GM06990 (cell line): ENCODE results near the gene KRT25.

Experiments used
- DNase-seq: peaks from one replicate; pipeline ENCODE4 v3.0.0-alpha.2; 2011; ENCODE audit not compliant: insufficient read length; ENCODE audit errors: extremely low read depth
- H3K27me3 ChIP-seq: replicated peaks from 2 replicates; pipeline ENCODE4 v1.6.0; 2011; ENCODE audit warnings: low read length; ENCODE audit not compliant: control insufficient read depth, insufficient read depth
- H3K36me3 ChIP-seq: 2 replicates; pipeline ENCODE4 v1.5.1; 2011; ENCODE audit warnings: low read length; ENCODE audit not compliant: control insufficient read depth, insufficient read depth
- H3K4me3 ChIP-seq: replicated peaks from 2 replicates; pipeline ENCODE4 v1.5.1; 2011; ENCODE audit warnings: low read depth, mild to moderate bottlenecking, control low read depth, low read length
- CTCF ChIP-seq: IDR thresholded peaks from 2 replicates; pipeline ENCODE4 v1.5.1; 2011; ENCODE audit warnings: low read length, control low read depth, mild to moderate bottlenecking, inconsistent platforms; ENCODE audit not compliant: insufficient read depth, poor library complexity, severe bottlenecking

Gene KRT25

GRCh38 chr17:40775945-40776344 is 20.8 kb upstream of the KRT25 start:
- Histone ChIP-seq H3K4me3 (no peak overlapping the region), H3K36me3 (no peaks in the 10 kb centered on the region), H3K27me3 (no peaks in the 10 kb centered on the region)
- DNase-seq, result no peak
- TF ChIP-seq CTCF, result no peak

GRCh38 chr17:40772101-40772500 is 17.0 kb upstream of the KRT25 start, which contains the start of gene KRT26:
Gene KRT26 (minus strand): TSS chr17:40772201. CDS start chr17:40772113, 88 bp downstream.
- H3K27me3 ChIP-seq, result no peaks in the 10 kb centered on the region; the same call in 1 of the 2 replicates
- H3K36me3 ChIP-seq, result no peaks in the 10 kb centered on the region
- no peak for DNase-seq
- no peak for TF ChIP-seq CTCF
- no peak within 1 kb of the TSS for H3K4me3 ChIP-seq

- TF ChIP-seq CTCF, result no peak
- DNase-seq, result no peak
- H3K4me3 ChIP-seq, result no peak overlapping the region
- no peaks in the 10 kb centered on the region; the same call in 1 of the 2 replicates for H3K27me3 ChIP-seq
- H3K36me3 ChIP-seq, result no peaks in the 10 kb centered on the region
These were observed 10.5 kb upstream of the KRT25 start for GRCh38 chr17:40765657-40766056.

GRCh38 chr17:40763752-40764151 is 8.6 kb upstream of the KRT25 start:
- no peak for DNase-seq
- no peaks in the 10 kb centered on the region for H3K36me3 ChIP-seq
- H3K4me3 ChIP-seq, result no peak overlapping the region
- TF ChIP-seq CTCF, result no peak
- no peaks in the 10 kb centered on the region for H3K27me3 ChIP-seq

- no peak for TF ChIP-seq CTCF
- no peak for DNase-seq
- H3K27me3 ChIP-seq, result no peaks in the 10 kb centered on the region
- H3K4me3 ChIP-seq, result no peak overlapping the region
- H3K36me3 ChIP-seq, result no peaks in the 10 kb centered on the region
These were observed 5.2 kb upstream of the KRT25 start for GRCh38 chr17:40760105-40761016.
